GM12872 (cell line): ENCODE measurements around the gene ZNF644.

Experiments
- CTCF ChIP-seq: IDR thresholded peaks from 3 replicates; pipeline ENCODE4 v1.5.1; 2011; ENCODE audit warnings: low read depth, mild to moderate bottlenecking, low read length, moderate library complexity; ENCODE audit not compliant: insufficient read depth

Gene ZNF644

GRCh38 chr1:91015794-91016550 lies 5.9 kb downstream of the ZNF644 start:
- no peak for TF ChIP-seq CTCF

GRCh38 chr1:91015358-91015780 lies 6.5 kb downstream of the ZNF644 start:
- TF ChIP-seq CTCF: no peak

- no peak for TF ChIP-seq CTCF
These were observed 7.4 kb downstream of the ZNF644 start for GRCh38 chr1:91014475-91014874.

GRCh38 chr1:91013302-91013701 lies 8.5 kb downstream of the ZNF644 start:
- TF ChIP-seq CTCF: no peak

- TF ChIP-seq CTCF: no peak
These were observed 9.6 kb downstream of the ZNF644 start for GRCh38 chr1:91012196-91012595.

GRCh38 chr1:91011726-91012125 lies 10.1 kb downstream of the ZNF644 start:
- no peak for TF ChIP-seq CTCF

GRCh38 chr1:91007827-91008226 lies 14.0 kb downstream of the ZNF644 start:
- no peak for TF ChIP-seq CTCF
